KMS-11 (cell line): ENCODE measurements around the gene CDK5RAP2.

Experiments
- H2AFZ ChIP-seq: fragments of 200-600 bp; sonication (generic); 2 replicates; pipeline ENCODE4 v1.6.1; 2016; ENCODE audit warnings: antibody characterized with exemption, mixed run types, low read depth
- H3K27ac ChIP-seq: fragments of 200-600 bp; sonication (generic); 2 replicates; pipeline ENCODE4 v1.6.1; 2016; ENCODE audit warnings: mild to moderate bottlenecking, mixed run types
- H3K27me3 ChIP-seq: fragments of 200-600 bp; sonication (generic); 2 replicates; pipeline ENCODE4 v1.6.1; 2017; ENCODE audit warnings: mild to moderate bottlenecking, low read depth, mixed run types, moderate library complexity; ENCODE audit not compliant: insufficient read depth
- H3K36me3 ChIP-seq: fragments of 200-600 bp; sonication (generic); 2 replicates; pipeline ENCODE4 v1.6.1; 2017; ENCODE audit warnings: mild to moderate bottlenecking, mixed run types; ENCODE audit not compliant: insufficient read depth
- H3K4me1 ChIP-seq: fragments of 200-600 bp; sonication (generic); 2 replicates; pipeline ENCODE4 v1.6.1; 2016; ENCODE audit warnings: mild to moderate bottlenecking, low read depth, mixed run types; ENCODE audit not compliant: poor library complexity, severe bottlenecking
- H3K4me2 ChIP-seq: fragments of 200-600 bp; sonication (generic); 2 replicates; pipeline ENCODE4 v1.7.0; 2016; ENCODE audit warnings: mild to moderate bottlenecking, mixed run types
- H3K4me3 ChIP-seq: fragments of 200-600 bp; sonication (generic); IDR thresholded peaks from 2 replicates; pipeline ENCODE4 v1.6.1; 2017; ENCODE audit warnings: low read depth, low read length, mixed read lengths; ENCODE audit not compliant: insufficient read depth
- H3K79me2 ChIP-seq: fragments of 200-600 bp; sonication (generic); 2 replicates; pipeline ENCODE4 v1.6.1; 2016; ENCODE audit warnings: low read depth, mixed run types; ENCODE audit not compliant: insufficient read depth
- H3K9ac ChIP-seq: fragments of 200-600 bp; sonication (generic); 2 replicates; pipeline ENCODE4 v1.6.1; 2016; ENCODE audit warnings: mild to moderate bottlenecking, mixed run types
- H4K20me1 ChIP-seq: fragments of 200-600 bp; sonication (generic); 2 replicates; pipeline ENCODE4 v1.6.1; 2016; ENCODE audit warnings: mild to moderate bottlenecking, mixed run types; ENCODE audit not compliant: insufficient read depth
- CTCF ChIP-seq: fragments of 200-600 bp; sonication (generic); conservative IDR thresholded peaks from 2 replicates; pipeline ENCODE4 v1.6.1; 2017; ENCODE audit warnings: low read depth, mild to moderate bottlenecking, antibody characterized with exemption, low read length, moderate library complexity, mixed read lengths

Gene CDK5RAP2

GRCh38 chr9:120398286-120398685 lies 181.7 kb downstream of the CDK5RAP2 start:
- Histone ChIP-seq H3K36me3 (peaks cover 22% of the 10 kb centered on the region), H3K79me2 (no peaks in the 10 kb centered on the region), H3K27me3 (no peaks in the 10 kb centered on the region), H3K9ac (no peak overlapping the region), H3K4me2 (no peak overlapping the region), H3K27ac (no peak overlapping the region), H3K4me3 (no peak overlapping the region), H4K20me1 (no peaks in the 10 kb centered on the region), H3K4me1 (peaks cover 5% of the 10 kb centered on the region), H2AFZ (no peak overlapping the region)
- no peak for TF ChIP-seq CTCF

GRCh38 chr9:120397453-120397852 lies 182.5 kb downstream of the CDK5RAP2 start:
- no peaks in the 10 kb centered on the region for H4K20me1 ChIP-seq
- H3K4me1 ChIP-seq: peaks cover 5% of the 10 kb centered on the region
- H3K36me3 ChIP-seq: peaks cover 22% of the 10 kb centered on the region
- no peak overlapping the region for H3K27ac ChIP-seq
- H3K4me2 ChIP-seq: no peak overlapping the region
- no peak overlapping the region for H3K4me3 ChIP-seq
- no peak for TF ChIP-seq CTCF
- H2AFZ ChIP-seq: no peak overlapping the region
- H3K27me3 ChIP-seq: no peaks in the 10 kb centered on the region
- H3K9ac ChIP-seq: no peak overlapping the region
- no peaks in the 10 kb centered on the region for H3K79me2 ChIP-seq

GRCh38 chr9:120396931-120397330 lies 183.0 kb downstream of the CDK5RAP2 start:
- no peak overlapping the region for H3K4me3 ChIP-seq
- H3K27ac ChIP-seq: no peak overlapping the region
- no peaks in the 10 kb centered on the region for H4K20me1 ChIP-seq
- peaks cover 22% of the 10 kb centered on the region for H3K36me3 ChIP-seq
- no peaks in the 10 kb centered on the region for H3K79me2 ChIP-seq
- no peak for TF ChIP-seq CTCF
- H3K4me2 ChIP-seq: no peak overlapping the region
- no peaks in the 10 kb centered on the region for H3K27me3 ChIP-seq
- H3K4me1 ChIP-seq: peaks cover 5% of the 10 kb centered on the region
- no peak overlapping the region for H2AFZ ChIP-seq
- H3K9ac ChIP-seq: no peak overlapping the region

GRCh38 chr9:120396418-120396817 lies 183.5 kb downstream of the CDK5RAP2 start:
- H2AFZ ChIP-seq: no peak overlapping the region

More at GRCh38 chr9:120396418-120396817, 183.5 kb downstream of the CDK5RAP2 start:
- Histone ChIP-seq H3K9ac (no peak overlapping the region), H3K79me2 (no peaks in the 10 kb centered on the region), H3K4me2 (no peak overlapping the region), H3K36me3 (peaks cover 22% of the 10 kb centered on the region), H3K4me3 (no peak overlapping the region), H3K4me1 (peaks cover 5% of the 10 kb centered on the region), H4K20me1 (no peaks in the 10 kb centered on the region), H3K27ac (no peak overlapping the region), H3K27me3 (no peaks in the 10 kb centered on the region)
- TF ChIP-seq CTCF: no peak
